T-helper 1 cell treated with Interleukin-12 subunit alpha and Interleukin-12 subunit beta and Interleukin-4 antibody, amounts not matched to agents 30 ng/mL and 1 ng/mL, for 36 hours (primary cell): ENCODE results near the gene FAM47E. TPM values are rescaled to one million over a fixed set of nuclear protein-coding genes. Genes with fewer than 3 reads are reported as not detected.

ENCODE experiments used
- intact Hi-C: fragments of 100-400 bp; cut with micrococcal nuclease; formaldehyde crosslinking; loops from one replicate; pipeline ENCODE4 v1.15.1; 2024
- total RNA-seq: library from RNA; stranded (reverse); gene quantifications from 2 replicates; pipeline ENCODE4 v1.2.3, GENCODE V29; 2022

The FAM47E gene
- total RNA-seq, 1 donor from 2014 or later: not detected

DNA sequence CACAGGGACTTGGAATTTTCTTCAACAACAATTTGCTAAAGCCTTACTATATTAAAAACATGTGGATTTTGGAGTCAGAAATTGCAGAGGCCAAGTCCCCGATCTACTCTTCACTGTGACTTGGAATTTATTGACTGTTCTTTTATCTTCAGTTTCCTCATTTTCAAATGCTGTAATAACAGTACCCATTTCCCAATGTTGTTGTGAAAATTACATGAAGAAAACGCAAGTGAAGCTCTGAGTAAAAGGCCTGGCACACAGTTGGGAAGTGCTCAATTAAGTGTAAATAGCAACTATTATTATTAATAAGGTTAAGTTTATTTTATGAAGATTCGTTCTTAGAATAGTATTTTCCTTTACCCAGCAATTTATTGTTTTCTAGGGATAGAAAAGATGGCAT is 70.7 kb downstream of the FAM47E start:
- intact Hi-C loops: no loop called here

DNA sequence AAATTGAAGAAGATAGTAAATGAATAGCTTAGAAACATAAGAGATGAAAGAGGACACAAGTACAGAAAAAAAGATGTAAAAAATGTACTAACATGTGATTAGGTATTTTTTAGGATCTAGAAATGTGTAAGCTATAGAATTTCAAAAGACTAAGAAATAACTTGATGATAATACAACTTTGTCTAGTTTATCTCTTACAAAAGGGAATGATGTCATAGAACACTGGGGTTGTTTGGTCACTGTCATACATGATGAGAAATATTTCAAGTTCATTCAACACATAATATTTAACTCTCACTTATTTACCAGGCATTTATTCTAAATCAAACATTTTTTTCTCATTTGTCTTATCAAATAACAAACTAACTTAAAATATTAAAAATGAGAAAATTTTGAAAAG is 73.6 kb downstream of the FAM47E start:
- intact Hi-C loops: no loop called here

DNA sequence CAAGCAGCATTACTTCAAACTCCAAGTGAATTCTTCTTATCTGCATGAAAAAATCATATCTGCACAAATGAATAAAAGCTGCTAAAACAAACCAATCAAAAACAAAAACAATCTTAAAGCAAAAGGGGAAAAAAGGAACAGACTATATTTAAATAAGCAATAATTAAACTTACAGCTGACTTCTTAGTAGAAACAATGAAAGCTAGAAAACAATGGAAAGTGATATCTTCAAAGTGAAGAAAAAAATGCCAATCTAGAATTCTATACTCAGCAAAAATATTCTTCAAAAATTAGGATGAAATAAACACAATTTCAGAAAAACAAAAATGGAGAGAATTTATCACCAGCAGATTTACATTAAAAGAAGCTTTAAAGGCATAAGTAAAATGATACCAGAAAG is 75.0 kb downstream of the FAM47E start:
- intact Hi-C loops: no loop called here

Other genes with a start within 250 kb of the FAM47E start
- gene CXCL9, start 244.2 kb upstream of the FAM47E start, total RNA-seq: 0.12 and 0.17 TPM in 2 replicates
- 9.8 and 10.5 TPM in 2 replicates for gene CXCL10, start 228.2 kb upstream of the FAM47E start, total RNA-seq
- gene CXCL11, start 215.7 kb upstream of the FAM47E start, total RNA-seq: 0.12 and 0.46 TPM in 2 replicates
- gene ART3, start 177.0 kb upstream of the FAM47E start, total RNA-seq: not detected in 2 replicates
- 57.2 and 62.7 TPM in 2 replicates for gene NUP54, start 103.3 kb upstream of the FAM47E start, total RNA-seq
- 9.4 and 11.2 TPM in 2 replicates for gene SCARB2, start 37.9 kb upstream of the FAM47E start, total RNA-seq
- 1.9 and 2.3 TPM in 2 replicates for gene STBD1, start 55.0 kb downstream of the FAM47E start, total RNA-seq
- gene CCDC158, start 169.4 kb downstream of the FAM47E start, total RNA-seq: not detected in 2 replicates
- gene SHROOM3, start 183.5 kb downstream of the FAM47E start, total RNA-seq: 0.02 TPM in 2 replicates